GM18508 (cell line): ENCODE results near the gene RIOX2.
"Not testable (repeated sequence)": the region's sequence is repeated elsewhere in the genome, so short reads cannot be mapped to it uniquely, and the experiment has no call there.

Experiments used
- ATAC-seq: cut with Tn5 transposase; IDR thresholded peaks from one replicate; pipeline ENCODE4 v1.9.1; 2021; ENCODE audit warnings: moderate number of reproducible peaks; ENCODE audit not compliant: insufficient read depth, unreplicated experiment

The RIOX2 gene

DNA sequence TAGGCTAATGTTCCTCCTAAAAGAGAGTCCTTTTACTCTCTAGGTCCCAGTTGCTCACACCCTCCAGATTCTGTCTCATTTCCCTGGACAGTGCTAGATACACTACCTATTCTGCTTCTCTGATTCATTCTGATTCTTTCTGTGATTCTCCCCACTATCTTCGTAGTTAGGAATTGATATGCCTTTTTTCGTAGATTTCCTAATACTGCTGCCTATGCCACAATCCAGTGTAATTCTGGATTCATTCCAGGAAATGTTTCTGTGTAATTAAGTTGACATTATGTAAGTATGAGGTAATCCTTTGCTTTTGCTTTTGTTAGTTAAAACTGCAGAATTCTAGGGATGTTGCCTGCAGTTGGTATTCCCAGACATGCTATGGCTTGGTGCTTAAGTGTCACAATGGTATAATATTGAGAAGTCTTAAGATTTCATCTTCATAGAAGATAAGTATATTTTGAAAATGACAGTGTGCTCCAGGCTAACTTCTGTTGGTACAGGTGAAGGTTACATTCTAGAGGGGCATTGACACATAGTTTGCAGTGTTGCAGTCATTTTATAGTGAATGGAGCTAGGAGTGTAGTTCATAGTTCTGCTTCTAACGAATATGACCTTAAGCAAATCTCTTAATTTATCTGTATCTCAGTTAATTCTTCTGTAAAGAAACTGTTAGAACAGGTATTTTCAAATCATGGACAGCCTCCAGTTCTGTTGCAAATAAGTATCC, 54.3 kb downstream of the RIOX2 start:
- no peak for ATAC-seq

DNA sequence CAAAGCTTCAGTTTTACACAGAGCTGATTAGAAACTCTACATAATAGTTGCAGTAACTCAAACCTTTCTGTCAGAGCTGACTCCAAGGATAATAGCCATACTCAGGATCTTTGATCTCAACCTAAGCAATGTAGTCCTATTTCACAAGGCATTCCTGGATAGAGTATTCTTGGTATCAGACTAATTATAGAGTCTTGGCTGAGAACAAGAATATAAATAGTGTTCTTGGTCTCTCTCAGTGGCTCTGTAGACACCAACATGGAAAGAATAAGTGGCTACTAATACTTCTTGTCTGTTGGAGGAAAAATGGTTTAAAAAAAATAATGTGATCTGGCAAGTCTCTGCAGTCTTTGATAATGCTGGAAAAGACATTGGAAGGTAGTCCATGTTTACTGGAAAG, 55.7 kb downstream of the RIOX2 start:
- ATAC-seq: no peak

GRCh38 chr3:97914388-97914787, 57.8 kb downstream of the RIOX2 start:
- ATAC-seq: no peak

GRCh38 chr3:97911459-97911858, 60.8 kb downstream of the RIOX2 start:
- ATAC-seq: no peak

DNA sequence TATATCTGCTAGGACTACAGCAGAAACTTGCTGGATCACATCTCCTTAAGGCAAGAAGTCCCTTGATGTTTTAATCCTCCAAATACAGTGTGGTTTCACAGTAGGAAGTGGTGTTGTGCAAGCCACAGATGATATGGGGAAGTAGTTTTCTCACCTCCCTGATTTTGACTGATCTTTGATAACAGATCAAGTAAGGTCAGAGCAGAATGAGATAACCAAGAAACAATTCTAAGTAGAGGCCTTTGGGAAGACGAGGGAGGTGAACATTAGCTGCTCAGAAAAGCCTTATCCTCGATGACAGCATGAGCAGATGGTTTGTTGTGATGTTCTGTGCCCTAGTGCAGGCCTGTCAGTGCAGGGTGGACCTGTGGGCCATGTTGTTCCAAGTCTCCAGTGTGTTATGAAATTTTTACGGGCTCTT, 61.3 kb downstream of the RIOX2 start:
- no peak for ATAC-seq

DNA sequence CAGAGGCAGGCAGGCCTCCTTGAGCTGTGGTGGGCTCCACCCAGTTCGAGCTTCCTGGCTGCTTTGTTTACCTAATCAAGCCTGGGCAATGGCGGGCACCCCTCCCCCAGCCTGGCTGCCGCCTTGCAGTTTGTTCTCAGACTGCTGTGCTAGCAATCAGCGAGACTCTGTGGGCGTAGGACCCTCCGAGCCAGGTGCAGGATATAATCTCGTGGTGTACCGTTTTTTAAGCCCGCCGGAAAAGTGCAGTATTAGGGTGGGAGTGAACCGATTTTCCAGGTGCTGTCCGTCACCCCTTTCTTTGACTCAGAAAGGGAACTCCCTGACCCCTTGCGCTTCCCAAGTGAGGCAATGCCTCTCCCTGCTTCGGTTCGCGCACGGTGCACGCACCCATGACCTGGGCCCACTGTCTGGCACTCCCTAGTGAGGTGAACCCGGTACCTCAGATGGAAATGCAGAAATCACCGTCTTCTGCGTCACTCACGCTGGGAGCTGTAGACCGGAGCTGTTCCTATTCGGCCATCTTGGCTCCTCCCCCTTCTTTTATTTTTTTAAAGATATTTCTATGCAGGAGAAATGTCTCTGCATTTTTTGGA, 61.9 kb downstream of the RIOX2 start:
- not testable (repeated sequence) for ATAC-seq

DNA sequence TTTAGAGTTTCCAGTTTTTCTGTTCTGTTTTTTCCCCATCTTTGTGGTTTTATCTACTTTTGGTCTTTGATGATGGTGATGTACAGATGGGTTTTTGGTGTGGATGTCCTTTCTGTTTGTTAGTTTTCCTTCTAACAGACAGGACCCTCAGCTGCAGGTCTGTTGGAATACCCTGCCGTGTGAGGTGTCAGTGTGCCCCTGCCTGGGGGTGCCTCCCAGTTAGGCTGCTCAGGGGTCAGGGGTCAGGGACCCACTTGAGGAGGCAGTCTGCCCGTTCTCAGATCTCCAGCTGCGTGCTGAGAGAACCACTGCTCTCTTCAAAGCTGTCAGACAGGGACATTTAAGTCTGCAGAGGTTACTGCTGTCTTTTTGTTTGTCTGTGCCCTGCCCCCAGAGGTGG, 62.4 kb downstream of the RIOX2 start:
- ATAC-seq: not testable (repeated sequence)

DNA sequence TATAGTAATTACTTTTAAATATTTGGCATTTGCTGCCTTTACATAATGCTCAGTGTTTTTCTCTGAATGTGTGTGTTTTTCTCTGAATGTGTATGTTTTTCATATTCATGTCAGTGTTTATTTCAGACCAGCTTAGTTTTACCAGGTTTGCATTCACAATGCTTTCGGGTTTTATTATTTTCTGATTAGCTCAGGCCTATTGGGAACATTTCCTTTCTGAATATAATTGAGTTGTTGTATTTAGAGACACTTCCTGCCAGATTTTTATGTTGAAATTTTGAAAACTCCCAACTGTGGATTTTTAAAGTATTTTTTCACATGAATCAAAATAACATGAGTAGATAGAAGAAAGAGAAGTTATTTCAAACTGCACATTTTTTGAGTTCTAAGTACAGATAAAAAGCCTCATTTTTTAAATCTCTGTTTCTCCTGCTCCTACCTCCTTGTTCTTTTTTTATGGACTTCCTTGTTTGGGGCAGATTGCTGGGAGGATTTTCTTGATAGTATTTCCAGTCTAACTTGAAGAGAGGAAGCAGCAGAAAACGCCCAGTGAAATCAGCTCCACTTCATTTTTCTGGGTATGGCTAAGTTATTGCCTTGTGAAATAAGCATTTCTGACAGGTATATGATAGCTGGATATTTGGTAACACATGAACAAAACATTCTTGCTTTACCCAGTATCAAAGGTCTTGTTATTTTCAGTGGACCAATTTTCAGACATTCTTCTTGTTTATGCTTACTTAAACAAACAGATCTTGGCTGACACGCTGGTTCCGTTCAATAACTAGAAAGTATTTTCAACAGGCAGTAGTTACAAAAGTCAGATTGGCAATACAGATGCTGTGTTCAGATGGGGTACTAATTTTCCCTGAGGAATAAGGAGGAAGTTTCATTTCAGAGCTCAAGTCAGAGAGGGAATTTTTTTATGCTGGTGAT, 70.7 kb downstream of the RIOX2 start:
- no peak for ATAC-seq

DNA sequence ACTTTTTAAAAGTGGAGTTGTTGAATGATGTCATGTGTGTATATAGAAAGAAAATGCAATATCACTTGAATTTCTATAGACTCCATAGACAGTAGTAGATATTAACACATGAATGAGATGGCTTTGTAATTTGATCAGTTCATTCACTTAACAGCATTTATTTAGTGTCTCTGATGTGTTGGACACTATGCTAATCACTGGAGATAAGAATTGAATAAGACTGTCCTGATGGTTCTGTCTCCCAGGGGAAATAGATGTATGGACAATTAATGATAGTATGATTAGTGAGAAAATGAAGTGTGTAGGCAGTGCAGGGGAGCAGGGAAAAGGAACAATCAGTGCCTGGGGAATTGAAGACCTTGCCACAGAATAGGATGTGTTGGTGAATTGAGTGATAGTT, 72.9 kb downstream of the RIOX2 start:
- ATAC-seq: no peak

DNA sequence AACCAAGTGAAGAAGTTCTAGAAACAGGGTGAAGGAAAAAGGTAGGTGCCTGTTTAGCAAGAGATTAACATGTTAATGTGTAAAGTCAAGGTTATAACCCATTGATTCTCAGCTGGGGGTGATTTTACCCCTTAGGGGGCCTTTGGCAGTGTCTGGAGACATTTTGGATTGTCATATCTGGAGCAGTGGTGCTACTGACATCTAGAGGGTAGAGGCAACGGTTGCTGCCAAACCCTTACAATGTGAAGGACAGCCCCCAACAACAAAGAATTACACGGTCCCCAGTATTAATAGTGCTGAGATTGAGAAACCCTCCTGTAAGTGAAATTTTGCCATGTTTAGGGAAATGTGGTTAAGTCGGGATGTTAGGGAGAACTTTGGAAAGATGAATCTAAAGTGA, 75.7 kb downstream of the RIOX2 start:
- ATAC-seq: no peak

DNA sequence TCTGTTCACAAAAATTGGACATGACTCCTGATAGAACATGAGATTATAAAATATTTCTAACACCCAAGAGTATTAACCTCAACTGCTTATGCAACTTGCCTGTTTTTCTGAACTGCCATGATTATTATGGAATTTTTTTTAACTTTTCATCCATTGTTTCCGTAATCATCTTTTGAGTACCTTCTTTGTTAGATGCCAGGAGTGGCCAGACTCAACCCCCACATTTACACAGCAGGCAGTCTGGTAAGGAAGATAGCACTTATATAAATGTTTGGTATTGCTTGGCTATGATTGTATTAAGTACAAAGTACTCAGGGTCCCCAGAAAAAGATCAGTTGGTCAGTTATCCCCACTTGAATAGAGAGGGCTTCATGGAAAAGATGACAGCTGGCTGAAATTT, 76.1 kb downstream of the RIOX2 start:
- no peak for ATAC-seq

DNA sequence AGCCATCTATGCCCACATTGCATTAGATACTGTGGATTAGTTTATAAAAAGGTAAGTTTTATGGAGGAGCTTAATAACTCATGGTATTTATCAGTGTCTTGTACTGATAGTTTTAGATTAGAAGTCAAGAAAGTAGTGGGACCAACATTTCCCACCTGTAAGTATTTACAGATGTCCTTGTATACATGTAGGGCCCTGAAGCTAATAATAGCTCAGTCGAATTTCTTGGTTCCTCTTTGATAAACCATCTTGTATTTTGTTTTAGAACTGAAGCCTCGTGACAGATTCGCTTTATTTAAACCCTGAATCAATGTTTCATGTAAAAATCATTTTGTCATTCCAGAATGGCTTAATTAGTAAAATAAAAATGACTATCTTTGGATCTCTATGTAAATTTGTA, 77.0 kb downstream of the RIOX2 start:
- ATAC-seq: no peak

DNA sequence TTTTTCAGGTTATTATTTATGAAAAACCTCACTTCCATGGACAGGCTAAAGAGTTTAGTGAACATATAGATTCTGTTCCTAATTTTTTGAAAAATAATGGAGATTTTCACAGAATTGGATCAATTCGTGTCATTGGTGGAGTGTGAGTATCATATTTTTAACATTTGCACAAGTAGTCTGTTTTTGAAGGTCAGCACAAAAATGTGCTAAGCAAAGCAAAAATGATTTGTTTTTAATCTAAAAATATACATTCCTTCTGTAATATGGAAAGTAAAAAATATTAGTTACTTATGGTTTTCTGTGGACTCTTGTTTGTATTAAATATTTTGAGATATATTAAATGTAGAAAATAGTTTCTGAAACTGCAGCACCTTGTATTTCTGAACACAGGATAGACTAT, 79.4 kb downstream of the RIOX2 start:
- no peak for ATAC-seq
